Measurements from ENCODE around the gene GRAMD1B.

GRAMD1B gene

DNA sequence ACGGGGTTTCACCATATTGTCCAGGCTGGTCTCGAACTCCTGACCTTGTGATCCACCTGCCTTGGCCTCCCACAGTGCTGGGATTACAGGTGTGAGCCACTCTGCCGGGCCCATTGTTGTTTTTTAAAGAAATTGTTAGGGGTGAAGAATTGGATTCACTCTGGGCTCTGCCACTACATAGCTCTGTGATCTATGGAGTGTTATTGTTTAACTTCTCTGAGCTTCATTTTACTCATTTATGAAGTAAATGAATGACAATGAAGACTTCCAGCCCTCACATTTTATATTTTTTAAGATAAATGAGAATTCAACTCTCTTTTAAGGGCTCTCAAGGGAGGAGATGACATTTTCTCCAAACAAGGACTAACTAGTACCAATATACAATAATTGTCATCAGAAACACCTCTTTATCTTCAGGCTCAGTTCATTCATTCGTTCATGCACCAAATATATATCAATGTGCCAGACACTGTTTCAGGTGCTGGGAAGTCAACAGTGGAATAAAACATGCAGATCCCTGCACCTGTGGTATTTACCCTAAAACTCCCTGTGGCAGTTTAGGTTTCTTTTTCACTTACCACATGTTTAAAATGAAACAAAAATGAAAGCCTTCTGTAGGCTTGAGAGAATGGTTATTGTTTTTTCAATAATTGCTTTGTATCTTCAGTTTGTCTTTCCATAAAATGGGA, 23.5 kb upstream of the GRAMD1B start:
- Mint-ChIP-seq H3K36me3 (peaks cover 5% of the 10 kb centered on the region), H3K9me3 (no peaks in the 10 kb centered on the region), H3K4me1 (peaks cover 14% of the 10 kb centered on the region), H3K4me3 (peak overlapping the region; percentile 51), H3K27ac (no peak overlapping the region)
- no peak for ATAC-seq
- DNase-seq (ENCODE audit: low spot score in 2 of 2), result no peak

DNA sequence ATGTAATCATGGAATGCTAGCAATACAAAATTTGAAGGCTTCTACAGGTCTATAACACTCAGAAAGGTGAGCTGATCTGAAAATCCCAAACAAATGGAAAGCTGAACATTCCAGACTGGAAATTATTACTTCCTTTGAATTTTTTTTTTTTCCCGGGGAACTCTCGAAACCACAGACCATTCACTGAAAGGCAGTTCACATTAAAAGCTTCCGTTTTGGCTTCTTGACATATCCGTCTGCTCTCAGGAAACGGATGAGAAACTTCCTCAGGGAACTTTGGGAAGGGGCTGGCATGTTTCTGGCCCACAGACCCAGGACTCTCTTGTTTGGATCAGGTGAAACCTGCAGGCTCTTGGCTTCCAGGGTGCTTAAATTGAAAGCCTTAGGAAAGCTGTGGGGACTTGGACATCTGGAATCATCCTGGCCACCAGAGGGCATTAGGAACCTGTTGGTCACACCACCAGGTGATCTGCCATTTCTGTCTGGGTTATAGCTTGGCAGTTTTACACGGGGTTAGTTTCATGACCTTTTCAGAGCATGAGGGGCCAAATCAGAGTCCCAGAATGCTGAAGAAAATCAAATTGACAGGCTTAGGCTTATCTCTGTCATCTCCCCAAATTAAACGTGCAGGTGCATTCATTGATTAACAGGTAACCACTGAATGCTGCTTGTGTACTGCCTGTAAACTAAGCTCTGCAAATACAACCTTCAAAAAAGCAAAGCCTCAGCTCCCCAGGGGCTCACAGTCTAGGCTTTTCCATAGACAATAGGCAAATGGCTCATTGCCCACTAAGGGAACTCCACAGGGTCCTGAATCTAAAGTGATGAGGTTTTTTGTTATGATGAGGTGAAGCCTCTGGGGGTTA, 22.7 kb upstream of the GRAMD1B start:
- peak overlapping the region; percentile 51 for H3K4me3 Mint-ChIP-seq
- peaks cover 5% of the 10 kb centered on the region for H3K36me3 Mint-ChIP-seq
- H3K27ac Mint-ChIP-seq, result no peak overlapping the region
- peak; percentile 75 for ATAC-seq
- DNase-seq (ENCODE audit: low spot score in 2 of 2), result peak; percentile 20 to 72
- H3K9me3 Mint-ChIP-seq, result no peaks in the 10 kb centered on the region
- peaks cover 14% of the 10 kb centered on the region for H3K4me1 Mint-ChIP-seq

DNA sequence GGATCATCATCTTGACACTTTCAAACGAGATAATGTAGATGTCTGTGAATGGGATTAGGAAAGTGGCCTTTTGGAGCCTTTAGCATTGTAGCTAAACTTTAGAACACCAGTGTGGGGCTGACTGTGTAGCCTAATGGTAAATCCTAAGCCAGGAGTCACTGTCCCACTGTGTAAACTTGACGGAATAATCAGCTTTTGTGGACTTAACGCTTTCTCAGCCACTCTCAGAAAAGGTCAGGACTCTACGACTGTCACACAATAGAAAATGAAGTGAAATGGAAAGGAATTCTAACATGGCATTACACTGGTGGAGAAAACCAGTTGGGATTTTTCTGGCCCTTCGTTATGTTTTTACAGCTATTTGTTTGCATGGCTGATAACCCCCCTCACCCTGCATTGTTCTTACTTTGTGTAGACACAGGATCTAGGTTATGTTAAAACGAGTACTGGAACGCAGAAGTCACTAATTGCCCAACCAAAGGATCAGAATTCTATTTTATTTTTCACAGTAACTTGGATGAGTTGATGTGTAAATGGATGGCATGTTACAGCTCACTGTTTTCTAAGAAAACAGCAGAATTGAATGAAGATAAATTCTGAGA, 22.0 kb upstream of the GRAMD1B start:
- H3K4me3 Mint-ChIP-seq, result no peak overlapping the region
- no peak for ATAC-seq
- no peak overlapping the region for H3K27ac Mint-ChIP-seq
- DNase-seq (ENCODE audit: low spot score in 2 of 2), result no peak
- peaks cover 5% of the 10 kb centered on the region for H3K36me3 Mint-ChIP-seq
- H3K9me3 Mint-ChIP-seq, result no peaks in the 10 kb centered on the region
- H3K4me1 Mint-ChIP-seq, result peaks cover 14% of the 10 kb centered on the region

DNA sequence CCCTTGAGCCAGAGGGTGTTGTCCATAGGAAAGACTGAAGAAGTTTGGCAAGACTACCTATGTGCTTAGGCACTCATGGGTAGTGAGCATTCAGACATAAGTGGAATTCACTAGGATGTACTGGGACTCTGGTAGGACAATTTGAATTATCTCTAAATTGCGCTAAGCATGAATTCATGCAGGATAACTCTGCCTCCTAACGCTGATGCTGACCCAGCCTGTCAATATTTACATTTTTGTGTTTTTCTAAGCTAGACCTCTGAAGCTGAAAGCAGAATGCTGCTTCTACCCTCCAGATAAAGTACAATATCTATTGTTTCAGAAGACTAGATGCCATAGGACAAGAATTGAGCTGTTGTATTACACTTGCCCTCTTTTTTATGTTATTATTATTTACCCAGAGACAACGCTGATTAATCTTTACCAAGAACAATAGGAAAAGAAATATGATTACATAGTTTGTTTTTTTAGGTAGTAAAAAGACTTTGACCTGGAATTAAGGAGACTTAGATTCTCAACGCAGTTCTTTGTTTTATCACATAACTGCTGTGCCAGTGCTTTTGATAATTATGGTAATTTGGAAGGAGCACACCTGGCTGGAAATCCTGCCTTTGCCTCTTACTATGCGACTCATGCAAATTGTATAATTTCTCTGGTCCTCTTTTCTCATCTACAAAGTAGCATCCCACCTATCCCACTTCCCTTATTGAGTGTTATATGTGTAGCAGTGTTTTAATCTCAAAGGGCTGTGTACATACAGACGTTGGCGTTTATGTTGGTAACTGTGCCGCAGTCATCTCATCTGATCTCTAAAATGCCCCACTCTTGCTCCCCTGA, 21.2 kb upstream of the GRAMD1B start:
- peaks cover 14% of the 10 kb centered on the region for H3K4me1 Mint-ChIP-seq
- H3K36me3 Mint-ChIP-seq, result peaks cover 5% of the 10 kb centered on the region
- no peaks in the 10 kb centered on the region for H3K9me3 Mint-ChIP-seq
- no peak for ATAC-seq
- no peak overlapping the region for H3K4me3 Mint-ChIP-seq
- no peak for DNase-seq (ENCODE audit: low spot score in 2 of 2)
- no peak overlapping the region for H3K27ac Mint-ChIP-seq

DNA sequence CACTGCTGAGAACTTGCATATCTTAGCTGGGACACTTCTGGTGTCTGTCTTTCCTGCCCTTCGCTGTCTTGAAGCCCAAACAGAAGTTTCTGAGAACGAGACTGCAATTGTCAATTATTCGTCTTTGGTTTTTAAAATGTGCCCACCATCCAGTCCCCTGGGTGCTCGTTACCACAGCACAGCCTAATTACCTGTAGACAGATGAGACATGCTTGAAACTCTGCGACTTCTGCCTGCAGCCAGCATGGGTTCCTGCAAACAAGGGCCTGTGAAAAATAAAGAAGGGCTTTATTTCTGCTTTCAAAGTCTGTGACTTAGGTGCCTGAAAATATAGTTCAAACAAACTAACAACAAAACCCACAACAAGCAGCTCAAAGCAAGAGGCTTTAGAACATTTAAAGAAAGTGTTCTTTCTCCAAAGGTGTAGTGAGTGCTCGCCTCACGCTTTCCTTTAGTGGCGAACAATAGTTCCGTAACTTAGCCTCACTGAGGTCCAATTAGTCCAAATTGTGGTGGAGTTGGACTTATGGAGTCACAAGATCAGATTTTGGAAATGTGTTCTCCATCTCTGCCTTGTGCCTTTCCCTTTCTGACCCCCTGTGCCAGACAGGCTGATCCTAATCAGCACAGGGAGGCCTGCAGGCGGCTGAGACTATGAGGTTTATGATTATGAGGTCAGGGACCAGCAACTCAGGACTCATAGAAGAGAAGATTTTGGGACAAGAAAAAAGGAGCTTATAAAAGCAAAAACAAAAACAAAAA, 20.4 kb upstream of the GRAMD1B start:
- H3K4me1 Mint-ChIP-seq, result peaks cover 14% of the 10 kb centered on the region
- no peak overlapping the region for H3K27ac Mint-ChIP-seq

DNA sequence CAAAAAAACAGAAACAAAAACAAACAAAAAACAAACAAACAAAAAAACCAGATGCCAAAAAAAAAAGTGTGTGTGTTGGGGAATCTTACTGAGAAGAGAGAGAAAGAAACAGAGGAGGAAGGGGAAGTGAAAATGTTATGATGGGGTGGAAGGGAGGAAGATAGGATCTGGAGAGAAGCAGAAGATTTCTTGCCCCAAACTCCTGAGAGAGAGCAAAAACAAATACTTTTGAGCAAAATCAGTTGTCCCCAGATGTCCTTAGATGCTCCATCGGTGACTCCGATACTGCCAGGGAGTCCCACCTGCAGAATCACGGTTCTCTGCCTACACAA, 19.9 kb upstream of the GRAMD1B start:
- peaks cover 14% of the 10 kb centered on the region for H3K4me1 Mint-ChIP-seq
- no peak for DNase-seq (ENCODE audit: low spot score in 2 of 2)
- no peak for ATAC-seq
- no peaks in the 10 kb centered on the region for H3K9me3 Mint-ChIP-seq
- H3K36me3 Mint-ChIP-seq, result no peaks in the 10 kb centered on the region
- no peak overlapping the region for H3K4me3 Mint-ChIP-seq
- no peak overlapping the region for H3K27ac Mint-ChIP-seq

More for the DNA sequence above, 20.4 kb upstream of the GRAMD1B start:
- Mint-ChIP-seq H3K4me3 (no peak overlapping the region), H3K9me3 (no peaks in the 10 kb centered on the region), H3K36me3 (no peaks in the 10 kb centered on the region)
- ATAC-seq (no peak), DNase-seq (ENCODE audit: low spot score in 2 of 2) (no peak)

DNA sequence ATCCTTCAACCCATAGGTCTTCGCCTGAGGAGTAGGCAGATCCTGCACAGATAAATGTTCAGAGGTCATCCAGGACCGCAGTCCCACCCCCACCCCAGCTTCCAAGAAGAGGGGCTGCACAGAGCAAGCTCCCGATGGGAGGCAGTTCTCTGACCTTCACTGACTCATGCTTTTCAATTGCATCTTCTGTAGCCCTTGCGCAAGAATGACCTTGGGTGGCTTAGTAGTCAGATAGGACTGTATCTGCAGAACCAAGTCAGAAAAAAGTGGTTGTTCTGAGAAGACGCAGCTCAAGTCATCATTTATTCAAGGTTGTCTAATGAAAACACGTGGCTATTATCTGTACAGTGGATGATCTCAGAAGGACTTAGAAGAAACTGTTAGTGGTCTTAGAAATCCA, 16.4 kb upstream of the GRAMD1B start:
- DNase-seq (ENCODE audit: low spot score in 2 of 2) (no peak), ATAC-seq (no peak)
- Mint-ChIP-seq H3K36me3 (no peaks in the 10 kb centered on the region), H3K27ac (no peak overlapping the region), H3K9me3 (no peaks in the 10 kb centered on the region), H3K4me1 (no peaks in the 10 kb centered on the region), H3K4me3 (no peak overlapping the region)

DNA sequence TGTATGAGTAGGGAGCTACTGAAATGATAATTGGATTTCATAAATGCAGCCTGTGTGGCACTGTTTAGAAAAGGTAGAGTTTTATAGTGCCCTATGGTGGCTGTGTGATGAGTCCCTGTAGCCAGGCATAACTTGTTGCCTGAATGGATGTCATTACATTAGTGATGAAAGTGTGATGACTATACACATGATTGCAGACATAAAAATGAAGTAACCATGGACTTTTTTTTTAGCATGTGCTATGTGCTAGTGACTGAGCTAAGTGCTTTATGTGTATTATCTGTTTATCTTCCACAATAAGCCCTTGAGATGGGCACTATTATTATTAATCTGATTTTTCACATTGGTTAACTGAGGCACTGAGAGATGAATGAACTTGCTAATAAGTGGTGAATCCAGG, 13.5 kb upstream of the GRAMD1B start:
- no peaks in the 10 kb centered on the region for H3K4me1 Mint-ChIP-seq
- ATAC-seq (no peak), DNase-seq (ENCODE audit: low spot score in 2 of 2) (no peak)
- no peak overlapping the region for H3K27ac Mint-ChIP-seq
- no peaks in the 10 kb centered on the region for H3K36me3 Mint-ChIP-seq
- no peaks in the 10 kb centered on the region for H3K9me3 Mint-ChIP-seq
- H3K4me3 Mint-ChIP-seq, result no peak overlapping the region

DNA sequence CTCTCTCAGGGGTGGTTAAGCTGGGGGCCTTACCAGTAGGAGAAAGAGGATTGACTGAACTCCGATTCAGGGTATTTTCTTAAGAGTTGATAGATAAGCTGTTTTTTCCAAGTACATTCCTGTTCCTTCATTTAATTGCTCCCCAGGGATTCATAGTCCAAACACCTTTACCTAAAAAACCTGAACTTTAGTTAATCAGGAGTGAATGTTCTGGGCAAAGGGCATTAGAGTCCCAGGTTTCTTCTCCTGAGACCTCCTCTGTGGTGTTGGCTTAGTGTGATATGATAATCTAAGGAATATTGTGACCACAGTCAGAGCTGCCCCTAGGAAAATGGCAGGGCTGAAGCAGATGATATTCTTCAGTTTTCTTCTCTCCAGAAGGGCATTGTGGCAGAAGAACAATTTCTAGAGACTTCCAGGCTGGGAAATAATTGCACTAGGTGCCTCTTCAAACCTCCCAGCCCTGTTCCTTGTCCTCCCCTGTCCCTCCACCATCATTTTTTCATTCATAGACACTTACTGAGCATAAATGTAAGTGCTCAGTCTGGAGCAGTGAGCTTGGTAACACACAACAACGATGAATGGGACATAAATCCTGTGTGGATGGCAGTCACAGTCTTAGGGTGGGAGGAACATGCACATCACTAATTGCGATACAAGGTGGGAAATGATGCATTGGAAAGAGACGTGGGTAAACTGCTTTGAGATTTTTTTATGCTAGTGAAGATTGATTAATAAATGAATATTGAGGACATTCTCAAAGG, 11.5 kb upstream of the GRAMD1B start:
- H3K9me3 Mint-ChIP-seq, result no peaks in the 10 kb centered on the region
- no peaks in the 10 kb centered on the region for H3K4me1 Mint-ChIP-seq
- H3K36me3 Mint-ChIP-seq, result no peaks in the 10 kb centered on the region
- H3K27ac Mint-ChIP-seq, result no peak overlapping the region
- ATAC-seq, result no peak
- H3K4me3 Mint-ChIP-seq, result no peak overlapping the region
- no peak for DNase-seq (ENCODE audit: low spot score in 2 of 2)

DNA sequence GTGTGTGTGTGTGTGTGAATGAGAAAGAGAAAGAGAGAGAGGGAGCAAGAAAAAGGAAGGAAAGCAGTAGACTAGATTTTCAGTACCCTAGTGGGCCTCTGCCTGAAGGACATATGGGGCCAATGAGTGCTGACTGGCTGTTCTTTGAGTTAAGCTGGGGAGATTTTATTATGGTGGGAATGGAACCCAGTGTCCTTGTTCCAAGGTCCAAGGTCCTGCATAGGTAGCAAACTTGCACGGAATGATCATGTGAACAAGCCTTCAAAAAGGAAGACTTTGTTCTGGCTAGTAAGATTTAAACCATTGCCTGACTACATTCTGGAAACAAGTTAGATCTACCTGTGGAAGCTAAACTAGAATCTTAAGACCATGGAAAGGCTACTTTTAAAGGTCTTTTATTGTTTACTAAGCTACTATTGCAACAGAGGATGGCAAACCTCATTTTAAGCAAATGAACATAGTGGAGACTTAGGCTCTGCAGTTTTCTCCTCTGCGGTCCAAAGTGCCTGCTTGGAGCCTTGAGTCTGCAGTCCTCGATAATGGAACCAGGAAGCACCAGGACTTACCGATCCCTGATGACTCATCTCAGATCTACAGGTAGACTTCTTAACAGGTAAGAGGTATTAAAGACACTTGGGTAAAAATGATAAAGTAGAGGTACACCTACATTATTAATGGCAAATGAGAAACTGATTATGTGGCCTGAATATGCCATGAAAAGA, 10.2 kb upstream of the GRAMD1B start:
- no peak overlapping the region for H3K27ac Mint-ChIP-seq
- no peaks in the 10 kb centered on the region for H3K4me1 Mint-ChIP-seq
- no peaks in the 10 kb centered on the region for H3K36me3 Mint-ChIP-seq
- DNase-seq (ENCODE audit: low spot score in 2 of 2) (no peak), ATAC-seq (no peak)
- H3K9me3 Mint-ChIP-seq, result no peaks in the 10 kb centered on the region
- H3K4me3 Mint-ChIP-seq, result no peak overlapping the region

DNA sequence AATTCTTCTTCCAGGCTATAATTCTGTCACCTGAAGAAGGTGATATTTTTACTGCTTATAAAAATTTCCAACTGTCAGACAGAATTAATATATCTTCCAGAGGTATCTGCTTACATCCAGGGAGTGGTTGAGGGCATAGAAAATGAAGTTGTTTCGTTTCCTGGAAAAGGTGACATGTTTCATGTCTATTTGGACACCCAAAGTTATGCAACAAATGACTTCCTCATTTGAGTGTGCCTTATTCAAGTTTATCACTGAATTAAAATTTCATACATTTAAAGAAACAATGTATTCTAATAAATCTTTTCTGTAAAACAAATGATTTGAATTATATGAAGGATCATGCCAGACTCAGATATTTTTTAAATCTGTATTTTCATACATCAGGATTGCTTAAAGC, 8.5 kb upstream of the GRAMD1B start:
- Mint-ChIP-seq H3K4me1 (no peaks in the 10 kb centered on the region), H3K9me3 (no peaks in the 10 kb centered on the region), H3K27ac (no peak overlapping the region), H3K4me3 (no peak overlapping the region), H3K36me3 (no peaks in the 10 kb centered on the region)
- DNase-seq (ENCODE audit: low spot score in 2 of 2), result no peak
- ATAC-seq, result no peak

DNA sequence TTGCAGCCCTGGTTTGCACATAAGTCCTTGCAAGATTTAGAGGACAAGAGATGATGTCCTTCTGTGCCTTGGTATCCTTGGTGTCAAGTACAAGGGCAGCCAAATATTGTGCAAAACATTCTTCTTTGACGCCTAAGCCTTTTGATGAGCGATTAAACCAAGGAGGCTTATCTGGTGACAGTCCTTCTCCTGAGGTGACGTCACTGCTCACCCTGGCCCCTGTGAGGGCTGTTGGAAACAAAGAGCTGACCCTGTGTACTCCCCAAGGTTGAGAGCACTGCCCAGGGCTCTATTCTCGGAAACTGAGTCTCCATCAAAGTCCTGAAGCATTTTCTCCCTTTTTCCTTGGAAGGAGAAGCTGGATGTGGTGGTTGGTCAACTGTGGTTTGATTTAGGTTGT, 4.7 kb upstream of the GRAMD1B start:
- no peaks in the 10 kb centered on the region for H3K9me3 Mint-ChIP-seq
- no peak overlapping the region for H3K4me3 Mint-ChIP-seq
- no peak for DNase-seq (ENCODE audit: low spot score in 2 of 2)
- no peak for ATAC-seq
- H3K4me1 Mint-ChIP-seq, result peaks cover 11% of the 10 kb centered on the region
- H3K27ac Mint-ChIP-seq, result no peak overlapping the region
- no peaks in the 10 kb centered on the region for H3K36me3 Mint-ChIP-seq

DNA sequence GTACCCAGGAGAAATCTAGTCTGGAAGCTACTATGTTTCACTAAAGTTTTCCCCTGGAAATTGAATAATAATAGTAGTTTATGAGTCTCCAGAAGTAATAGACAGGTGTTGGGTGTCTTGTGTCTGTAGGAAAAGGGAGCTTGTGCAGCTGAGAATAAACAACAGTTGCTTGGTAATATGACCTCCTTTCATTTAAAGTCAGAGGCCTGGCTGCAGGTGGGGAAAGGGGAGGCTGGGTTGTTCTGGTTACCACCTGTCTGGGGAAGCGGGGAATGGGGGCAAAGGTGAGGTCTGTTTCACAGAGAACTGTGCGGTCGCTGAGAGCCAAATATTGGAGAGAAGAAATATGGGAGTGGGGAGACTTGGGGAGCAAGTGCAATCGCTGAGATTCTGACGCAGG, 3.3 kb upstream of the GRAMD1B start:
- Mint-ChIP-seq H3K4me3 (no peak overlapping the region), H3K9me3 (no peaks in the 10 kb centered on the region), H3K36me3 (no peaks in the 10 kb centered on the region), H3K27ac (no peak overlapping the region), H3K4me1 (peaks cover 13% of the 10 kb centered on the region)
- DNase-seq (ENCODE audit: low spot score in 2 of 2) (no peak), ATAC-seq (no peak)

DNA sequence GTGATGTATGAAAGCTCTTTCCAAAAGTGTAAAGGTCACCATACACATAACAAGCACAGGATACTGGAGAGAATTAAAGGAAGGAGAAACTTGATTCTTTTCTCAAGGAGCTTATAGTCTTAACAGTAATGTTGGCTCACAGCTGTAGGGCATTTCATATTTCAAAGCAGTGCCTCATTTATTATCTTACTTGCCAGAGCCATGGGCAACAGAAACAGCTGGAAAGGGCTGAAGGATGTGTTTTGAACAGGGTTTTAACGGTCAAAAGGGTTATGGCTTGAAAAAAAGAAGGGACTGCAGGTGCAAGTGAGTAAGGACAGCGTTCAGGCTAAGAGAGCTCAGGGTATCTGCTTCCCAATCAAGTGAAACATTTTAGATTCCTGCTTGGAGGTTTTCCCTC, 2.7 kb upstream of the GRAMD1B start:
- DNase-seq (ENCODE audit: low spot score in 2 of 2), result no peak
- H3K27ac Mint-ChIP-seq, result no peak overlapping the region

More for the DNA sequence above, 2.7 kb upstream of the GRAMD1B start:
- no peaks in the 10 kb centered on the region for H3K9me3 Mint-ChIP-seq
- ATAC-seq, result no peak
- H3K4me1 Mint-ChIP-seq, result peaks cover 19% of the 10 kb centered on the region
- H3K4me3 Mint-ChIP-seq, result no peak overlapping the region
- H3K36me3 Mint-ChIP-seq, result peaks cover 3% of the 10 kb centered on the region

All from stimulated activated effector memory CD8-positive, alpha-beta T cell treated with anti-CD3 and anti-CD28 coated beads, Interleukin-12 subunit alpha, Interleukin-12 subunit beta, amount 100 ng/mL, for 72 hours (primary cell).